Natural killer cell (primary cell): ENCODE results near the gene TOR4A. TPM values are rescaled to one million over a fixed set of nuclear protein-coding genes. Genes with fewer than 3 reads are reported as not detected.

ENCODE experiments used
- ATAC-seq, 3 donors: fragments of 150-1000 bp in 2 of 3; fragments of 200-7000 bp in 1 of 3; cut with Tn5 transposase; 1 replicate in 1 of 3; 2 replicates in 2 of 3; pipeline ENCODE4 v1.10.0; 2021; ENCODE audit warnings: mild to moderate bottlenecking in 2 of 3, moderate library complexity in 2 of 3
- DNase-seq, 2 donors: peaks; one replicate each; pipeline versions ENCODE4 v3.0.0 to v3.0.0-alpha.2; 2013 to 2021; ENCODE audit warnings: mixed read lengths in 1 of 2
- H3K27ac ChIP-seq: one replicate; pipeline ENCODE4 v1.5.1; 2013; ENCODE audit warnings: mild to moderate bottlenecking, low read length
- H3K27me3 ChIP-seq: one replicate; pipeline ENCODE4 v1.6.1; 2013; ENCODE audit warnings: low read length; ENCODE audit not compliant: control insufficient read depth, insufficient read depth
- H3K36me3 ChIP-seq: one replicate; pipeline ENCODE4 v1.6.1; 2013; ENCODE audit warnings: low read length; ENCODE audit not compliant: control insufficient read depth, insufficient read depth
- H3K4me1 ChIP-seq: one replicate; pipeline ENCODE4 v1.6.1; 2013; ENCODE audit warnings: low read length; ENCODE audit not compliant: control insufficient read depth, insufficient read depth
- H3K4me3 ChIP-seq: one replicate; pipeline ENCODE4 v1.5.1; 2013; ENCODE audit warnings: low read length
- H3K9me3 ChIP-seq: one replicate; pipeline ENCODE4 v1.6.1; 2013; ENCODE audit warnings: low read length; ENCODE audit not compliant: control insufficient read depth, insufficient read depth
- H3K27ac Mint-ChIP-seq, 2 donors: one replicate each; pipeline ENCODE4 v1.8.0; 2022; ENCODE audit warnings: mild to moderate bottlenecking in 2 of 2, mixed read lengths in 2 of 2, moderate library complexity in 1 of 2
- H3K27me3 Mint-ChIP-seq, 2 donors: one replicate each; pipeline ENCODE4 v1.8.0; 2022; ENCODE audit warnings: low read depth in 2 of 2, mixed read lengths in 2 of 2
- H3K36me3 Mint-ChIP-seq: one replicate; pipeline ENCODE4 v1.8.0; 2022; ENCODE audit warnings: mixed read lengths
- H3K4me1 Mint-ChIP-seq, 2 donors: one replicate each; pipeline ENCODE4 v1.8.0; 2022; ENCODE audit warnings: mixed read lengths in 2 of 2
- H3K4me3 Mint-ChIP-seq: one replicate; pipeline ENCODE4 v1.8.0; 2022; ENCODE audit warnings: mild to moderate bottlenecking, moderate library complexity, mixed read lengths
- H3K9me3 Mint-ChIP-seq, 2 donors: one replicate each; pipeline ENCODE4 v1.8.0; 2022; ENCODE audit warnings: mixed read lengths in 2 of 2
- WGBS: methylation state at CpG from one replicate; pipeline ENCODE4 v1.1.7; 2013; ENCODE audit warnings: missing lambda C conversion rate; ENCODE audit not compliant: insufficient coverage; 5-methylcytosine and 5-hydroxymethylcytosine counted together
- intact Hi-C: fragments of 100-400 bp; cut with micrococcal nuclease; formaldehyde crosslinking; loops from one replicate; pipeline ENCODE4 v1.14.2; 2022
- total RNA-seq, 4 donors: library from RNA; stranded (reverse); fragments of 120-200 nt in 1 of 4; gene quantifications; one replicate each; pipeline versions ENCODE4 v1.2.3 to v1.2.4, GENCODE V29; 2013 to 2022
- TF ChIP-seq, protein P1 (sequence below): fragments of 200-600 bp; IDR thresholded peaks from one replicate; pipeline ENCODE4 v1.8.0; 2022; ENCODE audit warnings: antibody characterized with exemption

The TOR4A gene
- total RNA-seq, 3 donors from 2014 or later (not counting 1 experiment from before 2014, with no cell fraction given), result 16.3 to 24.6 (median 19.2) TPM

DNA sequence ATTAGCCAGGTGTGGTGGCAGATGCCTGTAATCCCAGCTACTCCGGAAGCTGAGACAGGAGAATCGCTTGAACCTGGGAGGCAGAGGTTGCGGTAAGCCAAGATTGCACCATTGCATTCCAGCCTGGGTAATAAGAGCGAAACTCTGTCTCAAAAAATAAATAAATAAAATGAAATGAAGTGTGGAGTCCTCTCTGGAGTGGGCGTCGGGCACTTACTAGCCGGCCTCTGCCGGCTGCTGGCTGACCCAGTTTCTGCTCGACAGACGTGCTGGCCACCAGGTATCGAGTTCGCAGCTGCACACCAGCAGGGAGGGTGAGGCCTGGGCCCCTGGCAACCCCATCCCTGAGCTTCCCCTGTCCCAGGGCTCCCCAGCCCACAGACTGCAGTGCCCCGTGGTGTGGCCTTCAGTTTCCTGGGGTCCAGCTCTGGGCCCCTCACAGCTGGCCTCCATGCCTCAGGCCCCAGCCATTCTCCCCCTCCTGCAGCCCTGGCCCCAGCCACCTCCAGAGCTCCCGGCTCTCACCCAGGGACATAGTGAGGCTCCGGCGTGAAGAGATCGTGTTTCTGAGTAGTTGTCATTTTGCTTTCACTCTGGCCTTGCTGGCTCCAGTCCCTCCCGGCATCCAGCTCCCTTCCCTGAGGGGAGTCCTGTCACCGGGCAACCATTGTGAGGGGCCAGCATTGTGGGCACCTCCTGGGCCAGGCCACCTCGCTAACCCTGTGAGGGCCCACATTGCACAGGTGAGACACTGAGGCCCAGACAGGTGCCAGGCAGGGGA is 30.2 kb upstream of the TOR4A start:
- Histone ChIP-seq H3K27me3 (no peaks in the 10 kb centered on the region), H3K4me1 (peaks cover 7% of the 10 kb centered on the region), H3K4me3 (no peak overlapping the region), H3K27ac (no peak overlapping the region), H3K9me3 (no peaks in the 10 kb centered on the region), H3K36me3 (peaks cover 14% of the 10 kb centered on the region)
- Mint-ChIP-seq H3K27ac (no peak overlapping the region), H3K9me3 (no peaks in the 10 kb centered on the region), H3K36me3 (no peaks in the 10 kb centered on the region), H3K27me3 (no peaks in the 10 kb centered on the region), H3K4me3 (no peak overlapping the region), H3K4me1 (peaks cover 11 to 14% of the 10 kb centered on the region in 2 donors)
- TF ChIP-seq, protein P1, sequence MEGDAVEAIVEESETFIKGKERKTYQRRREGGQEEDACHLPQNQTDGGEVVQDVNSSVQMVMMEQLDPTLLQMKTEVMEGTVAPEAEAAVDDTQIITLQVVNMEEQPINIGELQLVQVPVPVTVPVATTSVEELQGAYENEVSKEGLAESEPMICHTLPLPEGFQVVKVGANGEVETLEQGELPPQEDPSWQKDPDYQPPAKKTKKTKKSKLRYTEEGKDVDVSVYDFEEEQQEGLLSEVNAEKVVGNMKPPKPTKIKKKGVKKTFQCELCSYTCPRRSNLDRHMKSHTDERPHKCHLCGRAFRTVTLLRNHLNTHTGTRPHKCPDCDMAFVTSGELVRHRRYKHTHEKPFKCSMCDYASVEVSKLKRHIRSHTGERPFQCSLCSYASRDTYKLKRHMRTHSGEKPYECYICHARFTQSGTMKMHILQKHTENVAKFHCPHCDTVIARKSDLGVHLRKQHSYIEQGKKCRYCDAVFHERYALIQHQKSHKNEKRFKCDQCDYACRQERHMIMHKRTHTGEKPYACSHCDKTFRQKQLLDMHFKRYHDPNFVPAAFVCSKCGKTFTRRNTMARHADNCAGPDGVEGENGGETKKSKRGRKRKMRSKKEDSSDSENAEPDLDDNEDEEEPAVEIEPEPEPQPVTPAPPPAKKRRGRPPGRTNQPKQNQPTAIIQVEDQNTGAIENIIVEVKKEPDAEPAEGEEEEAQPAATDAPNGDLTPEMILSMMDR, result no peak
- ATAC-seq (no peak), DNase-seq (no peak)
- intact Hi-C loops, result no loop called here
- WGBS, result 89% methylated on average over 20 of the region's 20 CpGs

DNA sequence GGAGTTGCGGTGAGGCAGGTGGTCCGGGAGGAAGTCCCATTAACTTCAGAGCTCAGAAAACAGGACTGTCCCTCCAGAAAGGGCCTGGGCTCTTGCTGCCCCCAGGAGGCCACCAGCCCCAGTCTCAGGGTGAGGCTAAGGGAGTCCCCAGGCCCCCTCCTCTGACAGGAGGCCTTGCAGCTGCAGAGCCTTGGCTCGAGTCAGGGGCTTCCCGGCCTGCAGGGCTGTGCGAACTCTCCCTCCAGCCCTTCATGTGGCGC is 29.7 kb upstream of the TOR4A start:
- Histone ChIP-seq H3K36me3 (peaks cover 9% of the 10 kb centered on the region), H3K27ac (no peak overlapping the region), H3K4me1 (peaks cover 2% of the 10 kb centered on the region), H3K27me3 (no peaks in the 10 kb centered on the region), H3K9me3 (no peaks in the 10 kb centered on the region), H3K4me3 (no peak overlapping the region)
- Mint-ChIP-seq H3K27ac (no peak overlapping the region), H3K36me3 (no peaks in the 10 kb centered on the region), H3K4me1 (peaks cover 5 to 9% of the 10 kb centered on the region in 2 donors), H3K27me3 (no peaks in the 10 kb centered on the region), H3K4me3 (no peak overlapping the region), H3K9me3 (no peaks in the 10 kb centered on the region)
- DNase-seq, result no peak
- intact Hi-C loops, result no loop called here
- ATAC-seq, result no peak
- 95% methylated on average over 6 of the region's 6 CpGs for WGBS
- TF ChIP-seq, protein P1, result no peak

DNA sequence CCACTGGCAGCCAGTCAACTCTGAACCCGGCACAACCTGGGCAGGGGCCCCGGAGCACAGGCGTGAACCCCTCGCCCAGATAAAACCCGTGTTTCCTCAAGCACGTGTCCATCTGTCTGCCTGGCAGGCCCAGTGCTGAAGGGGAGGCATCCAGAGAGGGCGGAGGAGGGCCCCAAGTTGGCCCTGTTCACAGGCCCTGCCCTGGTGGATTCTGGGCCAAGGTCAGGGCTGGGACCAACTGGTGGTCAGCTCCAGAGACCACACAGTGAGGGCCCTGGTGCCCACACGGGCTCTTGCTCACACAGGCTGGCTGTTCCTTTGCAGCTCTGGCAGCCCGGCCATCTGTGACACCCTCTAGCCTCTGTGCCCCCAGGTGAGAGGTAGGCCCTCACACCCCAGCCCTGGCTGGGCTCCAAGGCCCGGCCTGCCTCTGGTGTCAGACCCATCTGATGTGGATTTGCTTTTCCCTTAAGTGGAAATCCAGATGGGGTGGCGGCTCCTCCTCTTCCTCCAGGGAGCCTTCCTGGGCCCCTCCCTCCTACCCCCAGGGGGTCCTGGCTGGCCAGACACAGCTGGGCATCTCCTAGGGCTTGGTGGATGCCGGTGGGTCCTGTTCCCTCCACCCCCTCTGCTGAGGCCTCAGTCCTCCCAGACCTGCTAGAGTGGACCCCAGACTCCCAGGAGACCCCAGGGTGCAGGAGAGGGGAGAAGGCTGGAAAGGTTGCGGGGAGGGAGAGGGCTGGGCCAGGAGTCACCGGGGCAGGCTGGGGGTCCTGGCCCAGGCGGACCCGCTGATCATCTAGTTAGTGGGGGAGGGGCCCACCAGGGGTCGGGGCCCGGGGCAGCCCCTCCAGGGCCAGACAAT is 27.0 kb upstream of the TOR4A start:
- no peak overlapping the region for H3K4me3 ChIP-seq
- peaks cover 11% of the 10 kb centered on the region for H3K4me1 ChIP-seq
- intact Hi-C loops, result no loop called here
- DNase-seq, result no peak
- TF ChIP-seq, protein P1, result no peak
- no peaks in the 10 kb centered on the region for H3K9me3 ChIP-seq
- 87% methylated on average over 17 of the region's 18 CpGs for WGBS
- no peaks in the 10 kb centered on the region for H3K27me3 ChIP-seq
- no peak for ATAC-seq
- Mint-ChIP-seq H3K4me1 (peaks cover 0 to 6% of the 10 kb centered on the region in 2 donors), H3K9me3 (no peaks in the 10 kb centered on the region), H3K27ac (no peak overlapping the region), H3K4me3 (no peak overlapping the region), H3K36me3 (no peaks in the 10 kb centered on the region), H3K27me3 (no peaks in the 10 kb centered on the region)
- no peaks in the 10 kb centered on the region for H3K36me3 ChIP-seq
- H3K27ac ChIP-seq, result no peak overlapping the region
